Measurements from ENCODE around the gene FRYL. TPM values are rescaled to one million over a fixed set of nuclear protein-coding genes. Genes with fewer than 3 reads are reported as not detected.

The FRYL gene
- total and polyA plus RNA-seq, 2 of the 13 experiments (the other 11 are each of a cell fraction or from before 2014, with no cell fraction given) = 9.7 to 19.6 TPM

DNA sequence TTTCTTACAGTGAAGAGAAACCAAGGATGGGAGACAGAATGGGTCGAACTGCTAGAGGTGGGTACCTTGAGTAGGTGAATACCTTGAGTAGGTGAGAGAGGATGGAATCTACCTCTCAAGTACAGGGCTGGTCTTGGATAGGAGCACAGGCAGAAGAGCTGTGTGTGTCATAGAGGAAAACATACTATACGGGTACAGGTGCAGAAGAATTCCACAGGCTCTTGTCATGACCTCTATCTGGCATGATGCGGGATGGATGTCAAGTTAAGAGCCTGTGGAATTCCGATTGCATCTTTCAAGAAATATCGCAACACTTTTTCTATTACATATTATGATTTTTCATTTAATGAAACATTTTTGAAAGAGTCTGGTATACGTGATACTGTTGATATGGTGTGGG, 32.8 kb upstream of the FRYL start (continued):
- TF ChIP-seq, protein P1, sequence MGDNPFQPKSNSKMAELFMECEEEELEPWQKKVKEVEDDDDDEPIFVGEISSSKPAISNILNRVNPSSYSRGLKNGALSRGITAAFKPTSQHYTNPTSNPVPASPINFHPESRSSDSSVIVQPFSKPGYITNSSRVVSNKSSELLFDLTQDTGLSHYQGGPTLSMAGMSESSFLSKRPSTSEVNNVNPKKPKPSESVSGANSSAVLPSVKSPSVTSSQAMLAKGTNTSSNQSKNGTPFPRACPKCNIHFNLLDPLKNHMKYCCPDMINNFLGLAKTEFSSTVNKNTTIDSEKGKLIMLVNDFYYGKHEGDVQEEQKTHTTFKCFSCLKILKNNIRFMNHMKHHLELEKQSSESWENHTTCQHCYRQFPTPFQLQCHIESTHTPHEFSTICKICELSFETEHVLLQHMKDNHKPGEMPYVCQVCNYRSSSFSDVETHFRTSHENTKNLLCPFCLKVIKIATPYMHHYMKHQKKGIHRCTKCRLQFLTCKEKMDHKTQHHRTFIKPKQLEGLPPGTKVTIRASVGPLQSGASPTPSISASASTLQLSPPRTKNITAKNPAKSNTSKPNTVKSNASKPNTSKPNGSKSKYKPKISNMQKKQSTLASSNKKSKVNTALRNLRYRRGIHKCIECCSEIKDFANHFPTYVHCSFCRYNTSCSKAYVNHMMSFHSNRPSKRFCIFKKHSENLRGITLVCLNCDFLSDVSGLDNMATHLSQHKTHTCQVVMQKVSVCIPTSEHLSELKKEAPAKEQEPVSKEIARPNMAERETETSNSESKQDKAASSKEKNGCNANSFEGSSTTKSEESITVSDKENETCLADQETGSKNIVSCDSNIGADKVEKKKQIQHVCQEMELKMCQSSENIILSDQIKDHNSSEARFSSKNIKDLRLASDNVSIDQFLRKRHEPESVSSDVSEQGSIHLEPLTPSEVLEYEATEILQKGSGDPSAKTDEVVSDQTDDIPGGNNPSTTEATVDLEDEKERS (CRISPR knock-in tag; IDR thresholded peaks at IDR 0.05) = no peak
- TF ChIP-seq, protein P2, sequence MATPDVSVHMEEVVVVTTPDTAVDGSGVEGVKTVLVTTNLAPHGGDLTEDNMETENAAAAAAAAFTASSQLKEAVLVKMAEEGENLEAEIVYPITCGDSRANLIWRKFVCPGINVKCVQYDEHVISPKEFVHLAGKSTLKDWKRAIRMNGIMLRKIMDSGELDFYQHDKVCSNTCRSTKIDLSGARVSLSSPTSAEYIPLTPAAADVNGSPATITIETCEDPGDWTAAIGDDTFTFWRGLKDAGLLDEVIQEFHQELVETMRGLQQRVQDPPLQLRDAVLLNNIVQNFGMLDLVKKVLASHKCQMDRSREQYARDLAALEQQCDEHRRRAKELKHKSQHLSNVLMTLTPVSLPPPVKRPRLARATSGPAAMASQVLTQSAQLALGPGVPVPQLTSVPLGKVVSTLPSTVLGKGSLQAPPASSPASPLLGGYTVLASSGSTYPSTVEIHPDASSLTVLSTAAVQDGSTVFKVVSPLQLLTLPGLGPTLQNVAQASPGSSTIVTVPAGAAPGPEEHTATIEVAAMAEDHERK (CRISPR knock-in tag; IDR thresholded peaks at IDR 0.05; ENCODE audit: low read depth) = no peak
- TF ChIP-seq IKZF1 (IDR thresholded peaks at IDR 0.05) (no peak), SMAD1 (CRISPR knock-in tag; IDR thresholded peaks at IDR 0.05; ENCODE audit: borderline replicate concordance, low read depth) (no peak), AGO1 (IDR thresholded peaks at IDR 0.05; ENCODE audit: low read depth, low read length, poor library complexity, severe bottlenecking) (no peak), NONO (IDR thresholded peaks at IDR 0.05) (no peak), NONO (CRISPR knock-in tag; conservative IDR thresholded peaks at IDR 0.05) (no peak), TMF1 (CRISPR knock-in tag; IDR thresholded peaks at IDR 0.05; ENCODE audit: low read depth) (no peak), ZNF230 (CRISPR knock-in tag; IDR thresholded peaks at IDR 0.05) (no peak), IKZF4 (CRISPR knock-in tag; IDR thresholded peaks at IDR 0.05; ENCODE audit: borderline replicate concordance, low read depth, not compliant biosample characterization) (no peak)
- TF ChIP-seq, protein P3, sequence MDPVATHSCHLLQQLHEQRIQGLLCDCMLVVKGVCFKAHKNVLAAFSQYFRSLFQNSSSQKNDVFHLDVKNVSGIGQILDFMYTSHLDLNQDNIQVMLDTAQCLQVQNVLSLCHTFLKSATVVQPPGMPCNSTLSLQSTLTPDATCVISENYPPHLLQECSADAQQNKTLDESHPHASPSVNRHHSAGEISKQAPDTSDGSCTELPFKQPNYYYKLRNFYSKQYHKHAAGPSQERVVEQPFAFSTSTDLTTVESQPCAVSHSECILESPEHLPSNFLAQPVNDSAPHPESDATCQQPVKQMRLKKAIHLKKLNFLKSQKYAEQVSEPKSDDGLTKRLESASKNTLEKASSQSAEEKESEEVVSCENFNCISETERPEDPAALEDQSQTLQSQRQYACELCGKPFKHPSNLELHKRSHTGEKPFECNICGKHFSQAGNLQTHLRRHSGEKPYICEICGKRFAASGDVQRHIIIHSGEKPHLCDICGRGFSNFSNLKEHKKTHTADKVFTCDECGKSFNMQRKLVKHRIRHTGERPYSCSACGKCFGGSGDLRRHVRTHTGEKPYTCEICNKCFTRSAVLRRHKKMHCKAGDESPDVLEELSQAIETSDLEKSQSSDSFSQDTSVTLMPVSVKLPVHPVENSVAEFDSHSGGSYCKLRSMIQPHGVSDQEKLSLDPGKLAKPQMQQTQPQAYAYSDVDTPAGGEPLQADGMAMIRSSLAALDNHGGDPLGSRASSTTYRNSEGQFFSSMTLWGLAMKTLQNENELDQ (CRISPR knock-in tag; IDR thresholded peaks at IDR 0.05; ENCODE audit: borderline replicate concordance) = no peak
- TF ChIP-seq, protein P4, sequence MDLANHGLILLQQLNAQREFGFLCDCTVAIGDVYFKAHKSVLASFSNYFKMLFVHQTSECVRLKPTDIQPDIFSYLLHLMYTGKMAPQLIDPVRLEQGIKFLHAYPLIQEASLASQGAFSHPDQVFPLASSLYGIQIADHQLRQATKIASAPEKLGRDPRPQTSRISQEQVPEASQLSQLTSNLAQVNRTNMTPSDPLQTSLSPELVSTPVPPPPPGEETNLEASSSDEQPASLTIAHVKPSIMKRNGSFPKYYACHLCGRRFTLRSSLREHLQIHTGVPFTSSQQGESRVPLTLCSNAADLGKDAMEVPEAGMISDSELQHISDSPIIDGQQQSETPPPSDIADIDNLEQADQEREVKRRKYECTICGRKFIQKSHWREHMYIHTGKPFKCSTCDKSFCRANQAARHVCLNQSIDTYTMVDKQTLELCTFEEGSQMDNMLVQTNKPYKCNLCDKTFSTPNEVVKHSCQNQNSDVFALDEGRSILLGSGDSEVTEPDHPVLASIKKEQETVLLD (CRISPR knock-in tag; IDR thresholded peaks at IDR 0.05; ENCODE audit: low read depth) = no peak

Data from HepG2 (cell line).